Effector memory CD4-positive, alpha-beta T cell (primary cell): ENCODE measurements around the gene ZNF124.

ENCODE experiments used
- DNase-seq, 3 donors: peaks; one replicate each; pipeline ENCODE4 v3.0.0-alpha.2; 2020
- H3K27ac ChIP-seq: 2 replicates; pipeline ENCODE4 v1.7.0; 2013; ENCODE audit warnings: mild to moderate bottlenecking, low read length, moderate library complexity; ENCODE audit not compliant: insufficient read depth, poor library complexity, severe bottlenecking
- H3K27me3 ChIP-seq: replicated peaks from 2 replicates; pipeline ENCODE4 v1.7.0; 2013; ENCODE audit warnings: mild to moderate bottlenecking, low read length; ENCODE audit not compliant: insufficient read depth, control insufficient read depth, poor library complexity, severe bottlenecking
- H3K36me3 ChIP-seq: 2 replicates; pipeline ENCODE4 v1.7.0; 2013; ENCODE audit warnings: mild to moderate bottlenecking, low read length, moderate library complexity; ENCODE audit not compliant: control insufficient read depth, insufficient read depth
- H3K4me1 ChIP-seq: 2 replicates; pipeline ENCODE4 v1.7.0; 2013; ENCODE audit warnings: low read length, mild to moderate bottlenecking; ENCODE audit not compliant: control insufficient read depth, insufficient read depth, poor library complexity, severe bottlenecking
- H3K4me3 ChIP-seq: 2 replicates; pipeline ENCODE4 v1.7.0; 2013; ENCODE audit warnings: low read length, low read depth, mild to moderate bottlenecking; ENCODE audit not compliant: insufficient read depth, poor library complexity, severe bottlenecking
- H3K9me3 ChIP-seq: 2 replicates; pipeline ENCODE4 v1.7.0; 2013; ENCODE audit warnings: mild to moderate bottlenecking, low read length, moderate library complexity; ENCODE audit not compliant: control insufficient read depth

Gene ZNF124

DNA sequence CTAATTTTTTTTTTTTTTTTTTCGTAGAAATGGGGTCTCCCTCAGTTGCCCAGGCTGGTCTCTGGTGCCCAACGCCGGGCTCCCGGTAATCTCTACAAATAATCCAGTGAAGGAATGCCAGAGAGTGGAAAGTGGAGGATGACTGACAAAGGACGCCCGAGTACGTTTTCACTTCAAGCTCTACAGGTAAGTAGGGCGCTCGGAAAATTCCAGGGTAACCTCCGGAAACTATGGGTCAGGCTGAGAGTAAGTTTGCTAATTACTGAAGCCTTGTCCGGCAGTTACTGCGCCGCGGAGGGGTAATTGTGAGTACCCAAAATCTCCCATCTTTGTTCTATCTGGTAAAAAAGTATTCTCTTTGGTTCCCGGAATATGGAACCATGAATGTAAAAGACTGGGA, 65.9 kb downstream of the ZNF124 start:
- no peak overlapping the region for H3K27ac ChIP-seq
- H3K9me3 ChIP-seq, result peaks cover 3% of the 10 kb centered on the region
- no peak for DNase-seq
- no peak overlapping the region for H3K4me3 ChIP-seq
- H3K4me1 ChIP-seq, result peaks cover 13% of the 10 kb centered on the region
- peaks cover 18% of the 10 kb centered on the region for H3K27me3 ChIP-seq
- H3K36me3 ChIP-seq, result peaks cover 12% of the 10 kb centered on the region
